A549 (cell line): ENCODE results near the gene ADAD1.

ENCODE experiments used
- CTCF ChIP-seq: fragments of >200 bp; sonication (Bioruptor Twin); formaldehyde crosslinking; IDR thresholded peaks from 3 replicates; pipeline ENCODE4 v1.5.1; 2016
- FOXS1 ChIP-seq: fragments of 250-450 bp; sonication (Bioruptor Pico); IDR thresholded peaks from 2 replicates; pipeline ENCODE4 v1.5.0; 2020; ENCODE audit warnings: mild to moderate bottlenecking, moderate library complexity
- JUN ChIP-seq, 2 experiments: fragments of >200 bp; sonication (Bioruptor Twin); formaldehyde crosslinking; IDR thresholded peaks; 2 replicates in 1 of 2; 3 replicates in 1 of 2; pipeline ENCODE4 v1.6.1; 2016 to 2017
- MAX ChIP-seq: IDR thresholded peaks from 2 replicates; pipeline ENCODE4 v1.6.1; 2012
- MAZ ChIP-seq: fragments of 150-350 bp; IDR thresholded peaks from 2 replicates; pipeline ENCODE4 v1.6.1; 2014; ENCODE audit warnings: antibody characterized with exemption, low read depth, low read length, borderline replicate concordance
- POLR2A ChIP-seq: IDR thresholded peaks from 2 replicates; pipeline ENCODE4 v1.6.1; 2012; ENCODE audit warnings: mild to moderate bottlenecking, low read length
- USF2 ChIP-seq: fragments of 450-650 bp; IDR thresholded peaks from 2 replicates; pipeline ENCODE4 v1.6.1; 2014; ENCODE audit warnings: antibody characterized with exemption
- ZC3H11A ChIP-seq: fragments of 450-650 bp; IDR thresholded peaks from 2 replicates; pipeline ENCODE4 v1.6.1; 2014; ENCODE audit warnings: antibody characterized with exemption, mild to moderate bottlenecking
- TF ChIP-seq, protein P1 (sequence below): fragments of 200-600 bp; sonication (generic); IDR thresholded peaks from 2 replicates; pipeline ENCODE4 v1.6.1; 2016; ENCODE audit warnings: antibody characterized with exemption, mild to moderate bottlenecking, moderate library complexity

GRCh38 chr4:122469457-122469856, 90.6 kb downstream of the ADAD1 start:
- TF ChIP-seq JUN (IDR thresholded peaks at IDR 0.05) = no peak
- TF ChIP-seq MAX = no peak
- TF ChIP-seq POLR2A = no peak
- TF ChIP-seq MAZ = no peak
- TF ChIP-seq CTCF = no peak
- TF ChIP-seq ZC3H11A = no peak
- TF ChIP-seq, protein P1, sequence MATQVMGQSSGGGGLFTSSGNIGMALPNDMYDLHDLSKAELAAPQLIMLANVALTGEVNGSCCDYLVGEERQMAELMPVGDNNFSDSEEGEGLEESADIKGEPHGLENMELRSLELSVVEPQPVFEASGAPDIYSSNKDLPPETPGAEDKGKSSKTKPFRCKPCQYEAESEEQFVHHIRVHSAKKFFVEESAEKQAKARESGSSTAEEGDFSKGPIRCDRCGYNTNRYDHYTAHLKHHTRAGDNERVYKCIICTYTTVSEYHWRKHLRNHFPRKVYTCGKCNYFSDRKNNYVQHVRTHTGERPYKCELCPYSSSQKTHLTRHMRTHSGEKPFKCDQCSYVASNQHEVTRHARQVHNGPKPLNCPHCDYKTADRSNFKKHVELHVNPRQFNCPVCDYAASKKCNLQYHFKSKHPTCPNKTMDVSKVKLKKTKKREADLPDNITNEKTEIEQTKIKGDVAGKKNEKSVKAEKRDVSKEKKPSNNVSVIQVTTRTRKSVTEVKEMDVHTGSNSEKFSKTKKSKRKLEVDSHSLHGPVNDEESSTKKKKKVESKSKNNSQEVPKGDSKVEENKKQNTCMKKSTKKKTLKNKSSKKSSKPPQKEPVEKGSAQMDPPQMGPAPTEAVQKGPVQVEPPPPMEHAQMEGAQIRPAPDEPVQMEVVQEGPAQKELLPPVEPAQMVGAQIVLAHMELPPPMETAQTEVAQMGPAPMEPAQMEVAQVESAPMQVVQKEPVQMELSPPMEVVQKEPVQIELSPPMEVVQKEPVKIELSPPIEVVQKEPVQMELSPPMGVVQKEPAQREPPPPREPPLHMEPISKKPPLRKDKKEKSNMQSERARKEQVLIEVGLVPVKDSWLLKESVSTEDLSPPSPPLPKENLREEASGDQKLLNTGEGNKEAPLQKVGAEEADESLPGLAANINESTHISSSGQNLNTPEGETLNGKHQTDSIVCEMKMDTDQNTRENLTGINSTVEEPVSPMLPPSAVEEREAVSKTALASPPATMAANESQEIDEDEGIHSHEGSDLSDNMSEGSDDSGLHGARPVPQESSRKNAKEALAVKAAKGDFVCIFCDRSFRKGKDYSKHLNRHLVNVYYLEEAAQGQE = no peak
- TF ChIP-seq FOXS1 (CRISPR knock-in tag) = no peak
- no peak for TF ChIP-seq USF2
